ENCODE results near the gene PACS2.

DNA sequence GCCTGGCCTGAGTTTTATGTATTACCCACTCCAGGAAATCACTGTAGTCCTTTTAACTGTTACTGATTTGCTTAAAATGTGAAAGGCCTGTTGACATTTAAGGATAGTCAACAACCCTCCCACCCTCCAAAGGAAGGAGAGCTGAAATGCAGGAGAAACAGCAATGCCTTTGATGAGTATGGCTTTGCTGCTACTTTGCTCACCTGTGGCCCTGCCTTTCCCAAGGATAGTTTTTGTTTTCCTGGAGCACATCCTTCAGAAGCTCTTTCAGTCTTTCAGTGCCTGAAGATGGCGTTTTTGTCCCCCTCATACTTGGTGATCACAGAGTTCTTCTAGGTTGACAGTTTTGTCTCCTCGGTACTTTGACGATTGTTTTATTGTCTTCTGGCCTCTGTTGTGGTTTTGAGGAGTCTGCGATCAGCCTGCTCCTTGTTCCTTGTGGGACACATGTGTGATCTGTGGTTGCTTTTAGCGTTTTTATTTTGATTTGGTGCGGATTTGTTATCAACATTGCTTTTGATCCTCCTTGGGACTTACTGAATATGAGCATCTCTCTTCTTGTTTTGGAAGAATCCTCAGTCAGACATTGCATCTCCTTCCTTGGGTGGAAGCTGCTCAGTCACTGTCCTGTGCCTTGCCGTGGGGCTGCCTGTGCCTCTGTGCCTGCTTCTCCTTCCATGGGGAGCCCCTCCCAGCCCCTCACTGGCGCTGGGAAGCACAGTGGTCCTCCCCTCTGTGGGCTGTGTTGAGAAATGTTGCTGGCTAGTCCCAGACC, 17.2 kb downstream of the PACS2 start:
- TF ChIP-seq, protein P1, sequence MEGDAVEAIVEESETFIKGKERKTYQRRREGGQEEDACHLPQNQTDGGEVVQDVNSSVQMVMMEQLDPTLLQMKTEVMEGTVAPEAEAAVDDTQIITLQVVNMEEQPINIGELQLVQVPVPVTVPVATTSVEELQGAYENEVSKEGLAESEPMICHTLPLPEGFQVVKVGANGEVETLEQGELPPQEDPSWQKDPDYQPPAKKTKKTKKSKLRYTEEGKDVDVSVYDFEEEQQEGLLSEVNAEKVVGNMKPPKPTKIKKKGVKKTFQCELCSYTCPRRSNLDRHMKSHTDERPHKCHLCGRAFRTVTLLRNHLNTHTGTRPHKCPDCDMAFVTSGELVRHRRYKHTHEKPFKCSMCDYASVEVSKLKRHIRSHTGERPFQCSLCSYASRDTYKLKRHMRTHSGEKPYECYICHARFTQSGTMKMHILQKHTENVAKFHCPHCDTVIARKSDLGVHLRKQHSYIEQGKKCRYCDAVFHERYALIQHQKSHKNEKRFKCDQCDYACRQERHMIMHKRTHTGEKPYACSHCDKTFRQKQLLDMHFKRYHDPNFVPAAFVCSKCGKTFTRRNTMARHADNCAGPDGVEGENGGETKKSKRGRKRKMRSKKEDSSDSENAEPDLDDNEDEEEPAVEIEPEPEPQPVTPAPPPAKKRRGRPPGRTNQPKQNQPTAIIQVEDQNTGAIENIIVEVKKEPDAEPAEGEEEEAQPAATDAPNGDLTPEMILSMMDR (IDR thresholded peaks at IDR 0.05) = no peak
- TF ChIP-seq ZFX (IDR thresholded peaks at IDR 0.05; ENCODE audit: borderline replicate concordance) = no peak
